HG03521 (cell line): ENCODE results near the gene VIT.

ENCODE experiments used
- ATAC-seq: cut with Tn5 transposase; IDR thresholded peaks from one replicate; pipeline ENCODE4 v1.9.1; 2021; ENCODE audit warnings: mild to moderate bottlenecking, moderate library complexity; ENCODE audit not compliant: unreplicated experiment

Gene VIT

GRCh38 chr2:36854241-36854640 is 157.7 kb downstream of the VIT start:
- no peak for ATAC-seq

- no peak for ATAC-seq
Observed at GRCh38 chr2:36855429-36855828, 158.9 kb downstream of the VIT start.

GRCh38 chr2:36857713-36858112 is 161.2 kb downstream of the VIT start:
- no peak for ATAC-seq

- ATAC-seq: peak; percentile 46
Observed at GRCh38 chr2:36858551-36859365, 162.3 kb downstream of the VIT start.

- ATAC-seq: no peak
Observed at GRCh38 chr2:36859366-36859792, 162.9 kb downstream of the VIT start.

GRCh38 chr2:36861896-36862295 is 165.4 kb downstream of the VIT start:
- ATAC-seq: no peak
